ENCODE data around the gene LEFTY1.

GRCh38 chr1:225861834-225862580, 26.9 kb downstream of the LEFTY1 start:
- TF ChIP-seq, protein P1, sequence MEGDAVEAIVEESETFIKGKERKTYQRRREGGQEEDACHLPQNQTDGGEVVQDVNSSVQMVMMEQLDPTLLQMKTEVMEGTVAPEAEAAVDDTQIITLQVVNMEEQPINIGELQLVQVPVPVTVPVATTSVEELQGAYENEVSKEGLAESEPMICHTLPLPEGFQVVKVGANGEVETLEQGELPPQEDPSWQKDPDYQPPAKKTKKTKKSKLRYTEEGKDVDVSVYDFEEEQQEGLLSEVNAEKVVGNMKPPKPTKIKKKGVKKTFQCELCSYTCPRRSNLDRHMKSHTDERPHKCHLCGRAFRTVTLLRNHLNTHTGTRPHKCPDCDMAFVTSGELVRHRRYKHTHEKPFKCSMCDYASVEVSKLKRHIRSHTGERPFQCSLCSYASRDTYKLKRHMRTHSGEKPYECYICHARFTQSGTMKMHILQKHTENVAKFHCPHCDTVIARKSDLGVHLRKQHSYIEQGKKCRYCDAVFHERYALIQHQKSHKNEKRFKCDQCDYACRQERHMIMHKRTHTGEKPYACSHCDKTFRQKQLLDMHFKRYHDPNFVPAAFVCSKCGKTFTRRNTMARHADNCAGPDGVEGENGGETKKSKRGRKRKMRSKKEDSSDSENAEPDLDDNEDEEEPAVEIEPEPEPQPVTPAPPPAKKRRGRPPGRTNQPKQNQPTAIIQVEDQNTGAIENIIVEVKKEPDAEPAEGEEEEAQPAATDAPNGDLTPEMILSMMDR (IDR thresholded peaks at IDR 0.05) = no peak
- TF ChIP-seq ZFX (IDR thresholded peaks at IDR 0.05; ENCODE audit: borderline replicate concordance) = no peak
